K562 (cell line): ENCODE results near the gene RSU1. TPM values are rescaled to one million over a fixed set of nuclear protein-coding genes. Genes with fewer than 3 reads are reported as not detected.
A peak's percentile ranks its signal among the peaks of the same experiment; 100 is the strongest.
"Not testable (repeated sequence)": the region's sequence is repeated elsewhere in the genome, so short reads cannot be mapped to it uniquely, and the experiment has no call there.

Experiments
- ATAC-seq: fragments of 200-7000 bp; cut with Tn5 transposase; 3 replicates; pipeline ENCODE4 v1.9.1; 2020; ENCODE audit warnings: moderate library complexity
- BruUV-seq: library from RNA; stranded (reverse); fragments of 400-500 nt; replicated peaks from 2 replicates; lab custom pipeline; 2021; lab: Mats Ljungman, UMichigan
- CTCF ChIA-PET: fragments of 300-600 bp; formaldehyde crosslinking; extraction: SDS; loops from one replicate; lab custom pipeline; 2021; ENCODE audit warnings: low intra/inter-chr PET ratio; lab: Yijun Ruan, JAX
- POLR2A ChIA-PET: fragments of 300-600, 350-650 bp; sonication (Branson Sonifier 250); formaldehyde crosslinking; extraction: SDS; loops from one replicate; lab custom pipeline; 2021; ENCODE audit warnings: antibody characterized with exemption, inconsistent platforms; lab: Yijun Ruan, JAX
- DNase-seq, 4 experiments: peaks; one replicate each; pipeline versions ENCODE4 v3.0.0 to v3.0.0-alpha.2; 2011 to 2018; ENCODE audit warnings: low spot score in 3 of 4, mixed read lengths in 3 of 4; ENCODE audit errors: extremely low read depth in 1 of 4
- FAIRE-seq: peaks from 2 replicates; lab custom pipeline; 2011; peaks lifted over from hg19 to GRCh38; lab: Jason Lieb, UNC
- H2AFZ ChIP-seq: 2 replicates; pipeline ENCODE4 v1.6.0; 2011; ENCODE audit warnings: low read depth, low read length, control low read depth, inconsistent platforms
- H3K27ac ChIP-seq: fragments of 200-600 bp; 3 replicates; pipeline ENCODE4 v1.8.0; 2011; ENCODE audit warnings: low read depth, mild to moderate bottlenecking, control low read depth, inconsistent platforms, low read length, moderate library complexity, mixed read lengths; ENCODE audit errors: extremely low read depth
- H3K27me3 ChIP-seq, 2 experiments: fragments of 300-600 bp in 1 of 2; 2 replicates in 1 of 2; 3 replicates in 1 of 2; pipeline versions ENCODE4 v1.6.0 to v1.8.0; 2011; ENCODE audit warnings: inconsistent platforms in 2 of 2, low read length in 2 of 2, mild to moderate bottlenecking in 1 of 2, mixed read lengths in 1 of 2, moderate library complexity in 1 of 2; ENCODE audit not compliant: control insufficient read depth in 2 of 2, insufficient read depth in 2 of 2
- H3K36me3 ChIP-seq: fragments of 300-600 bp; 3 replicates; pipeline ENCODE4 v1.8.0; 2011; ENCODE audit warnings: mild to moderate bottlenecking, low read length, inconsistent platforms; ENCODE audit not compliant: control insufficient read depth, insufficient read depth
- H3K4me1 ChIP-seq, 2 experiments: fragments of 200-600 bp in 1 of 2; replicated peaks in 1 of 2; 2 replicates in 1 of 2; 3 replicates in 1 of 2; pipeline versions ENCODE4 v1.5.1 to v1.8.0; 2011; ENCODE audit warnings: inconsistent platforms in 2 of 2, low read length in 2 of 2, mild to moderate bottlenecking in 1 of 2, mixed read lengths in 1 of 2, moderate library complexity in 1 of 2; ENCODE audit not compliant: control insufficient read depth in 2 of 2, insufficient read depth in 2 of 2
- H3K4me2 ChIP-seq: 2 replicates; pipeline ENCODE4 v1.6.1; 2011; ENCODE audit warnings: low read length, control low read depth, inconsistent platforms, mixed read lengths; ENCODE audit not compliant: insufficient read depth
- H3K4me3 ChIP-seq: fragments of 200-600 bp; sonication (generic), shearing (Covaris generic); 2 replicates; pipeline ENCODE4 v1.5.1; 2016; ENCODE audit warnings: control low read depth, inconsistent platforms
- H3K79me2 ChIP-seq: fragments of 200-600 bp; 3 replicates; pipeline ENCODE4 v1.8.0; 2011; ENCODE audit warnings: low read length, inconsistent platforms; ENCODE audit not compliant: control insufficient read depth, insufficient read depth
- H3K9ac ChIP-seq, 2 experiments: 2 replicates each; pipeline versions ENCODE4 v1.6.0 to v1.6.1; 2011; ENCODE audit warnings: low read depth in 2 of 2, low read length in 2 of 2, control low read depth in 1 of 2, inconsistent platforms in 1 of 2, mild to moderate bottlenecking in 1 of 2, mixed read lengths in 1 of 2; ENCODE audit not compliant: insufficient read depth in 1 of 2
- H3K9me1 ChIP-seq: one replicate; pipeline ENCODE4 v1.6.0; 2011; ENCODE audit warnings: inconsistent platforms, mild to moderate bottlenecking, low read length, moderate library complexity; ENCODE audit not compliant: control insufficient read depth, insufficient read depth
- H3K9me3 ChIP-seq: replicated peaks from 2 replicates; pipeline ENCODE4 v1.5.1; 2011; ENCODE audit warnings: low read depth, low read length, inconsistent platforms; ENCODE audit not compliant: control insufficient read depth, insufficient read depth
- H4K20me1 ChIP-seq: replicated peaks from 2 replicates; pipeline ENCODE4 v1.6.1; 2011; ENCODE audit warnings: low read length, inconsistent platforms, mixed read lengths; ENCODE audit not compliant: control insufficient read depth, insufficient read depth
- CBX1 ChIP-seq: sonication (generic); IDR thresholded peaks from 2 replicates; pipeline ENCODE4 v1.6.1; 2016; ENCODE audit warnings: antibody characterized with exemption, low read depth, mild to moderate bottlenecking
- CHD2 ChIP-seq: IDR thresholded peaks from 2 replicates; pipeline ENCODE4 v1.6.1; 2011; ENCODE audit warnings: low read depth, low read length
- CTBP1 ChIP-seq: fragments of 450-650 bp; IDR thresholded peaks from 2 replicates; pipeline ENCODE4 v1.6.1; 2016; ENCODE audit warnings: borderline replicate concordance
- NFATC3 ChIP-seq: fragments of 450-650 bp; IDR thresholded peaks from 2 replicates; pipeline ENCODE4 v1.6.1; 2017; ENCODE audit warnings: mild to moderate bottlenecking
- NFE2L1 ChIP-seq: fragments of 450-650 bp; IDR thresholded peaks from 2 replicates; pipeline ENCODE4 v1.6.1; 2016; ENCODE audit warnings: missing genetic modification characterization, low read depth, mild to moderate bottlenecking, missing compliant biosample characterization, moderate library complexity, borderline replicate concordance
- RFX7 ChIP-seq: fragments of 250-450 bp; sonication (Bioruptor Pico); IDR thresholded peaks from 2 replicates; pipeline ENCODE4 v1.5.1; 2021; ENCODE audit warnings: mild to moderate bottlenecking
- ZFP36 ChIP-seq: fragments of 150-350 bp; IDR thresholded peaks from 2 replicates; pipeline ENCODE4 v1.6.1; 2018; ENCODE audit warnings: low read length, low read depth; ENCODE audit not compliant: partially characterized antibody
- ZNF140 ChIP-seq: fragments of 250-450 bp; sonication (Bioruptor Pico); IDR thresholded peaks from 2 replicates; pipeline ENCODE4 v1.8.0; 2021; ENCODE audit warnings: moderate library complexity, mild to moderate bottlenecking, inconsistent platforms
- ZNF263 ChIP-seq: sonication (generic); formaldehyde crosslinking; IDR thresholded peaks from 2 replicates; pipeline ENCODE4 v1.8.0; 2022; ENCODE audit warnings: mild to moderate bottlenecking, missing genetic modification reagents, borderline replicate concordance
- WGBS: fragments of 100-300 bp; shearing (Covaris generic); methylation state at CpG from one replicate; pipeline ENCODE4 v1.1.6; 2016; ENCODE audit warnings: low coverage, mixed read lengths; ENCODE audit not compliant: insufficient coverage; ENCODE audit errors: missing lambda C conversion rate; 5-methylcytosine and 5-hydroxymethylcytosine counted together
- in situ Hi-C: fragments of 300-500 bp; cut with MboI; formaldehyde crosslinking; loops from 4 replicates; pipeline ENCODE4 v1.15.0; 2018; ENCODE audit warnings: inconsistent platforms, mixed read lengths
- intact Hi-C: fragments of 100-400 bp; cut with micrococcal nuclease; formaldehyde crosslinking; loops from 2 replicates; pipeline ENCODE4 v1.14.2; 2022
- polyA plus RNA-seq, 8 experiments: library from polyadenylated mRNA; depleted of rRNA in 4 of 8; stranded (reverse) in 5 of 8; unstranded in 3 of 8; fragments of >200 nt; fragmentation: Nextera tagmentation in 2 of 8; fragmentation: Illumina TruSeq in 1 of 8; extraction: Ambion mirVana in 2 of 8; extraction: Trizol in 1 of 8; gene quantifications; 2 replicates each; pipeline versions ENCODE4 v1.2.1 to v1.2.3, GENCODE V29; 2011 to 2014; ENCODE audit warnings: inconsistent platforms in 1 of 8, missing spikeins in 1 of 8
- total RNA-seq, 7 experiments: library from RNA; depleted of rRNA in 6 of 7; stranded (reverse); fragments of >200 nt in 6 of 7; fragmentation: Illumina TruSeq in 2 of 7; extraction: Trizol in 2 of 7; gene quantifications; 2 replicates each; pipeline versions ENCODE4 v1.2.1 to v1.2.3, GENCODE V29; 2011 to 2021; ENCODE audit warnings: low replicate concordance in 1 of 7
- TF ChIP-seq, protein P1 (sequence below): fragments of 150-350 bp; IDR thresholded peaks from 2 replicates; pipeline ENCODE4 v1.6.1; 2014; ENCODE audit warnings: low read depth, mild to moderate bottlenecking, low read length, borderline replicate concordance

The RSU1 gene
- total and polyA plus RNA-seq, 9 of the 15 experiments (the other 6 are each of a cell fraction or from before 2014, with no cell fraction given) = 18.8 to 67.3 (median 31.5) TPM

DNA sequence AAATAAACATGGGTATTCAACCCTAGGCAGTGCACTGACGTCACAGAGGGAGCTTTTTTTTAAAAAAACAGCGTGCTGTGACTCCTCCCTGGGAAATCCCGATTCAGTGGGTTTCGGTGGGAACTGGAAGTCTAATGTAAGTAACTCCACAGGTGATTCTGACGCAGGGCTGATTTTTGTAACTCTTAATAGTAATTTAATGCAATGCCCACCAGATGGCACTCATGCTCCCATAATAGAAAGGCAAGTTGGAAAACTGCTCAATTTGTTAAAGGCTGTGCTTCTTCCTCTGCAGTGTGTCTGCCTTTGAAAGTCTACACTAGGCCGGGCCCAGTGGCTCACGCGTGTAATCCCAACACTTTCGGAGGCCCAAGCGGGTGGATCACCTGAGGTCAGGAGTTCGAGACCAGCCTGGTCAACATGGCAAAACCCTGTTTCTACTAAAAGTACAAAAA is 10.9 kb upstream of the RSU1 start (continued):
- TF ChIP-seq CTBP1 = no peak

DNA sequence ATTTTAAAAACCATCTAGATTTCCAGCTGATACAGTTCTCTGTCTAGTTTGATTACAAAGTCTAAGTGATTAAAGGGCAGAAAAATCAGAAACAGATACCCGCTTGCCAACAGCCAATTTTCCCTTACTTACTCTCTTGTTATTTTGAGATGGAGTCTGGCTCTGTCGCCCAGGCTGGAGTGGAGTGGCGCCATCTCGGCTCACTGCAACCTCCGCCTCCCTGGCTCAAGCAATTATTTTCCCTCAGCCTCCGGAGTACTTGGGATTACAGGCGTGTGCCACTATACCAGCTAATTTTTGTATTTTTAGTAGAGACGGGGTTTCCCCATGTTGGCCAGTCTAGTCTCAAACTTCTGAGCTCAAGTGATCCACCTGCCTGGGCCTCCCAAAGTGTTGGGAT is 10.2 kb upstream of the RSU1 start:
- H4K20me1 ChIP-seq, H3K4me2 ChIP-seq, H3K4me1 ChIP-seq, ATAC-seq, H3K9me3 ChIP-seq, DNase-seq, H3K9ac ChIP-seq, BruUV-seq, H3K9me1 ChIP-seq, H2AFZ ChIP-seq, H3K79me2 ChIP-seq, H3K27me3 ChIP-seq, FAIRE-seq, POLR2A ChIA-PET, H3K36me3 ChIP-seq, H3K27ac ChIP-seq, H3K4me3 ChIP-seq: not testable (repeated sequence)
- WGBS = 43% methylated on average over 8 of the region's 8 CpGs
- in situ Hi-C loops = loop anchor here (25.0 kb wide), 4 partner anchors 660 to 1410 kb away; no protein-coding TSS in a partner anchor
- CTCF ChIA-PET = interaction anchor here (0.9 to 2.9 kb wide), 3 partner anchors 25 to 1044 kb away, joined by 3 to 16 read pairs (median 3); no protein-coding TSS in a partner anchor
- intact Hi-C loops = loop anchor here (5.0 kb wide), 1 partner anchor 430 kb away; no protein-coding TSS in a partner anchor

DNA sequence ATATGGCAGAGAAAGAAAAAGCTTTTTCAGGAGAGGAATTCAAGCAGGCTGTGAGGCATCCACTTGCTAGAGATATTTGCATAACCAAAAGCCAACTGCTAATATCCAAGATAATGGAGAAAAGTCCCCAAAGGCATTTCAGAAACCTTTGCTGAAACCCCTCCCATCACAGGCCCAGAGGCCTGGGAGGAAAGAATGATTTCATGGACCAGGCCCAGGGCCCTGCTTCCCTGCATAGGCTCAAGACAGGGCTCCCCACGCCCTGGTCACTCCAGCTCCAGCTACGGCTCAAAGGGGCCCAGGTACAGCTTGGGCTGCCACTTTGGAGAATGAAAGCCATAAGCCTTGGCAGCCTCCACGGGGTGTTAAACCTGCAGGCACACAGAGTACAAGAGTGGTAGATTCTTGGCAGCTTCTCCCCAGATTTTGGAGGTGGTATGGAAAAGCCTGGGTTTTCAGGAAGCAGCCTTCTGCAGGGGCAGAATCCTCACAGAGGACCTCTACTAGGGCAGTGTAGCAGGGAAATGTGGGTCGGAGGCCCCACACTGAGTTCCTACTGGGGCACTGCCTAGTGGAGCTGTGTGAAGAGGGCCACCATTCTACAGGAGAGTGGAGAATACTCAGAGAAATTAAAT is 5.6 kb upstream of the RSU1 start:
- Histone ChIP-seq H3K4me3 (no peak overlapping the region), H3K9me1 (no peaks in the 10 kb centered on the region), H3K27ac (no peak overlapping the region), H2AFZ (no peak overlapping the region), H3K79me2 (no peaks in the 10 kb centered on the region), H3K9ac (no peak overlapping the region), H3K27me3 (no peaks in the 10 kb centered on the region), H3K9me3 (peaks cover 2% of the 10 kb centered on the region), H3K36me3 (no peaks in the 10 kb centered on the region), H3K4me2 (no peak overlapping the region), H4K20me1 (no peaks in the 10 kb centered on the region), H3K4me1 (peaks cover 0 to 5% of the 10 kb centered on the region in 2 experiments; a peak in 2 of 5 replicates)
- intact Hi-C loops (no loop called here), in situ Hi-C loops (loop anchor here (25.0 kb wide), 1 partner anchor 936 kb away; no protein-coding TSS in a partner anchor)
- ChIA-PET POLR2A (no interaction called here), CTCF (no interaction called here)
- no TSS peak for BruUV-seq
- FAIRE-seq (no peak), ATAC-seq (no peak), DNase-seq (no peak)
- WGBS = 9% methylated on average over 4 of the region's 4 CpGs
- TF ChIP-seq NFE2L1 (no peak), NFATC3 (no peak), ZFP36 (peak; percentile 88), RFX7 (CRISPR knock-in tag) (no peak), CHD2 (no peak), CBX1 (peak; percentile 48; the same call in 1 of the 2 replicates), ZNF140 (CRISPR knock-in tag) (no peak), ZNF263 (CRISPR knock-in tag) (no peak)
- TF ChIP-seq, protein P1, sequence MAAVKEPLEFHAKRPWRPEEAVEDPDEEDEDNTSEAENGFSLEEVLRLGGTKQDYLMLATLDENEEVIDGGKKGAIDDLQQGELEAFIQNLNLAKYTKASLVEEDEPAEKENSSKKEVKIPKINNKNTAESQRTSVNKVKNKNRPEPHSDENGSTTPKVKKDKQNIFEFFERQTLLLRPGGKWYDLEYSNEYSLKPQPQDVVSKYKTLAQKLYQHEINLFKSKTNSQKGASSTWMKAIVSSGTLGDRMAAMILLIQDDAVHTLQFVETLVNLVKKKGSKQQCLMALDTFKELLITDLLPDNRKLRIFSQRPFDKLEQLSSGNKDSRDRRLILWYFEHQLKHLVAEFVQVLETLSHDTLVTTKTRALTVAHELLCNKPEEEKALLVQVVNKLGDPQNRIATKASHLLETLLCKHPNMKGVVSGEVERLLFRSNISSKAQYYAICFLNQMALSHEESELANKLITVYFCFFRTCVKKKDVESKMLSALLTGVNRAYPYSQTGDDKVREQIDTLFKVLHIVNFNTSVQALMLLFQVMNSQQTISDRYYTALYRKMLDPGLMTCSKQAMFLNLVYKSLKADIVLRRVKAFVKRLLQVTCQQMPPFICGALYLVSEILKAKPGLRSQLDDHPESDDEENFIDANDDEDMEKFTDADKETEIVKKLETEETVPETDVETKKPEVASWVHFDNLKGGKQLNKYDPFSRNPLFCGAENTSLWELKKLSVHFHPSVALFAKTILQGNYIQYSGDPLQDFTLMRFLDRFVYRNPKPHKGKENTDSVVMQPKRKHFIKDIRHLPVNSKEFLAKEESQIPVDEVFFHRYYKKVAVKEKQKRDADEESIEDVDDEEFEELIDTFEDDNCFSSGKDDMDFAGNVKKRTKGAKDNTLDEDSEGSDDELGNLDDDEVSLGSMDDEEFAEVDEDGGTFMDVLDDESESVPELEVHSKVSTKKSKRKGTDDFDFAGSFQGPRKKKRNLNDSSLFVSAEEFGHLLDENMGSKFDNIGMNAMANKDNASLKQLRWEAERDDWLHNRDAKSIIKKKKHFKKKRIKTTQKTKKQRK = peak; percentile 69; the same call in 1 of the 2 replicates
